ENCODE results near the gene CRB3. TPM values are rescaled to one million over a fixed set of nuclear protein-coding genes. Genes with fewer than 3 reads are reported as not detected.

The CRB3 gene
- total RNA-seq, result 4.9 TPM

GRCh38 chr19:6464070-6464873 lies at the start of gene CRB3:
Gene CRB3 (plus strand): TSS chr19:6464271. CDS start chr19:6464702, 431 bp downstream.
- Histone ChIP-seq H3K27me3 (no peaks in the 10 kb centered on the region), H3K36me3 (no peaks in the 10 kb centered on the region), H3K27ac (peak within 1 kb of the TSS; percentile 20), H3K4me3 (peak within 1 kb of the TSS; percentile 35 to 44), H3K4me1 (peaks cover 5% of the 10 kb centered on the region), H3K9me3 (no peaks in the 10 kb centered on the region)
- intact Hi-C loops (cut with DNase I), result no loop called here
- DNase-seq (ENCODE audit: extremely low spot score in 2 of 2), result no peak
- TF ChIP-seq POLR2AphosphoS5 (IDR thresholded peaks at IDR 0.05; ENCODE audit: insufficient read depth in 1 of 2, low read depth in 1 of 2) (peak; percentile 62 to 73), POLR2A (IDR thresholded peaks at IDR 0.05) (no peak), CTCF (IDR thresholded peaks at IDR 0.05) (no peak)

- H3K36me3 ChIP-seq, result peaks cover 0 to 61% of the 10 kb centered on the region in 2 donors
- no peaks in the 10 kb centered on the region for H3K9me3 ChIP-seq
- H3K4me3 ChIP-seq, result no peak overlapping the region
- H3K27me3 ChIP-seq, result no peaks in the 10 kb centered on the region
- H3K4me1 ChIP-seq, result peaks cover 12% of the 10 kb centered on the region
- intact Hi-C loops (cut with DNase I), result no loop called here
- TF ChIP-seq POLR2A (IDR thresholded peaks at IDR 0.05), result no peak
- TF ChIP-seq POLR2AphosphoS5 (IDR thresholded peaks at IDR 0.05; ENCODE audit: insufficient read depth in 1 of 2, low read depth in 1 of 2), result no peak
- TF ChIP-seq CTCF (IDR thresholded peaks at IDR 0.05), result no peak
- no peak overlapping the region for H3K27ac ChIP-seq
- DNase-seq (ENCODE audit: extremely low spot score in 2 of 2), result no peak
Measured at GRCh38 chr19:6414793-6415590, 49.1 kb upstream of the CRB3 start.

GRCh38 chr19:6415591-6416190 lies 48.4 kb upstream of the CRB3 start:
- Histone ChIP-seq H3K4me1 (peaks cover 12% of the 10 kb centered on the region), H3K36me3 (peaks cover 0 to 68% of the 10 kb centered on the region in 2 donors), H3K27ac (no peak overlapping the region), H3K4me3 (no peak overlapping the region), H3K9me3 (no peaks in the 10 kb centered on the region), H3K27me3 (no peaks in the 10 kb centered on the region)
- DNase-seq (ENCODE audit: extremely low spot score in 2 of 2), result no peak
- TF ChIP-seq POLR2A (IDR thresholded peaks at IDR 0.05), result no peak
- TF ChIP-seq CTCF (IDR thresholded peaks at IDR 0.05), result no peak
- TF ChIP-seq POLR2AphosphoS5 (IDR thresholded peaks at IDR 0.05; ENCODE audit: insufficient read depth in 1 of 2, low read depth in 1 of 2), result no peak
- intact Hi-C loops (cut with DNase I), result no loop called here

GRCh38 chr19:6416658-6417405 lies 47.2 kb upstream of the CRB3 start:
- no peak for TF ChIP-seq POLR2AphosphoS5 (IDR thresholded peaks at IDR 0.05; ENCODE audit: insufficient read depth in 1 of 2, low read depth in 1 of 2)
- TF ChIP-seq POLR2A (IDR thresholded peaks at IDR 0.05), result no peak
- TF ChIP-seq CTCF (IDR thresholded peaks at IDR 0.05), result no peak
- DNase-seq (ENCODE audit: extremely low spot score in 2 of 2), result no peak
- Histone ChIP-seq H3K4me3 (no peak overlapping the region), H3K36me3 (peaks cover 0 to 76% of the 10 kb centered on the region in 2 donors), H3K4me1 (peaks cover 23% of the 10 kb centered on the region), H3K27ac (no peak overlapping the region), H3K27me3 (no peaks in the 10 kb centered on the region), H3K9me3 (no peaks in the 10 kb centered on the region)
- intact Hi-C loops (cut with DNase I), result no loop called here

Measured in vagina (tissue), 2 donors.